Omental fat pad (tissue), 4 donors: ENCODE measurements around the gene DNAJC1. TPM values are rescaled to one million over a fixed set of nuclear protein-coding genes. Genes with fewer than 3 reads are reported as not detected.

Source experiments
- ATAC-seq: fragments of 150-250 bp; one replicate; pipeline ENCODE4 v1.9.1; 2016; ENCODE audit warnings: mild to moderate bottlenecking, moderate library complexity; ENCODE audit not compliant: low FRiP score
- DNase-seq: peaks from one replicate; pipeline ENCODE4 v3.0.0-alpha.2; 2019; ENCODE audit warnings: low spot score
- total RNA-seq, 4 donors: library from RNA; depleted of rRNA; stranded (reverse); fragments of >200 nt; gene quantifications; one replicate each; pipeline ENCODE4 v1.1.0, GENCODE V29; 2016
- TF ChIP-seq, protein P1 (sequence below), 3 donors: fragments of 450-650 bp; IDR thresholded peaks; one replicate each; pipeline ENCODE4 v1.5.1; 2016 to 2017; ENCODE audit warnings: antibody characterized with exemption in 3 of 3, mild to moderate bottlenecking in 3 of 3, moderate library complexity in 2 of 3

DNAJC1 gene
- total RNA-seq, 4 donors from 2014 or later, result 69.5 to 119 (median 89.8) TPM

DNA sequence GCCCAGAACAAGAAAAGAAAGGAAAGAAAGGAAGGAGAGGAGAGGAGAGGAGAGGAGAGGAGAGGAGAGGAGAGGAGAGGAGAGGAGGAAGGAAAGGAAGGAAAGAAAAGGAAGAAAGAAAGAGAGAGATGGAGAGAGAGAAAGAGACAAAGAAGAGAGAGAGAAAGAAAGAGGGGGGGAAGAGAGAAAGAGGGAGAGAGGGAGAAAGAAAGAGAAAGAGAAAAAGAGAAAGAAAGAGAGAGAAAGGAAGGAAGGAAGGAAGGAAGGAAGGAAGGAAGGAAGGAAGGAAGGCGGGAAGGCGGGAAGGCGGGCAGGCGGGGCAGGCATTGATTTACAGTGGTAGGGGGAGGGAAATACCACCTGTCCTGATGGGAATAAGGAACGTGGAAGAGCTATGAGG lies 92.7 kb downstream of the DNAJC1 start:
- ATAC-seq, result no peak
- TF ChIP-seq, protein P1, sequence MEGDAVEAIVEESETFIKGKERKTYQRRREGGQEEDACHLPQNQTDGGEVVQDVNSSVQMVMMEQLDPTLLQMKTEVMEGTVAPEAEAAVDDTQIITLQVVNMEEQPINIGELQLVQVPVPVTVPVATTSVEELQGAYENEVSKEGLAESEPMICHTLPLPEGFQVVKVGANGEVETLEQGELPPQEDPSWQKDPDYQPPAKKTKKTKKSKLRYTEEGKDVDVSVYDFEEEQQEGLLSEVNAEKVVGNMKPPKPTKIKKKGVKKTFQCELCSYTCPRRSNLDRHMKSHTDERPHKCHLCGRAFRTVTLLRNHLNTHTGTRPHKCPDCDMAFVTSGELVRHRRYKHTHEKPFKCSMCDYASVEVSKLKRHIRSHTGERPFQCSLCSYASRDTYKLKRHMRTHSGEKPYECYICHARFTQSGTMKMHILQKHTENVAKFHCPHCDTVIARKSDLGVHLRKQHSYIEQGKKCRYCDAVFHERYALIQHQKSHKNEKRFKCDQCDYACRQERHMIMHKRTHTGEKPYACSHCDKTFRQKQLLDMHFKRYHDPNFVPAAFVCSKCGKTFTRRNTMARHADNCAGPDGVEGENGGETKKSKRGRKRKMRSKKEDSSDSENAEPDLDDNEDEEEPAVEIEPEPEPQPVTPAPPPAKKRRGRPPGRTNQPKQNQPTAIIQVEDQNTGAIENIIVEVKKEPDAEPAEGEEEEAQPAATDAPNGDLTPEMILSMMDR (IDR thresholded peaks at IDR 0.05), result no peak

DNA sequence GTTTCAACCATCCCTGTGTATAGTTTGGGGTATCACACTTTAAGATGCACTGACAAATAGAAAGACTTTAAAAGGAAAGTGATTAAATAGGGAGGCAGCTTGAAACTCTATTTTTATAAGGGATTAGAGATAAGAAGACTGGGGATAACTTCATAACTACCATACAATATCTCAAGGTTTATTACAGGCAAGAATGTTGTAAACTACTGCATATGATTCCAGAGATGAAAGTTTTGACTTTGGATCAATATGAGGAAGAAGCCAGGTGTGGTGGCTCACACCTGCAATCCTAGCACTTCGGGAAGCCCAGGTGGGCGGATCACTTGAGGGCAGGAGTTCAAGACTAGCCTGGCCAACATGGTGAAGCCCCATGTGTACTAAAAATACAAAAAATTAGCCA lies 96.1 kb downstream of the DNAJC1 start:
- no peak for DNase-seq
- ATAC-seq, result no peak
- TF ChIP-seq, protein P1 (IDR thresholded peaks at IDR 0.05), result no peak

More for the DNA sequence above, 92.7 kb downstream of the DNAJC1 start:
- DNase-seq, result no peak

DNA sequence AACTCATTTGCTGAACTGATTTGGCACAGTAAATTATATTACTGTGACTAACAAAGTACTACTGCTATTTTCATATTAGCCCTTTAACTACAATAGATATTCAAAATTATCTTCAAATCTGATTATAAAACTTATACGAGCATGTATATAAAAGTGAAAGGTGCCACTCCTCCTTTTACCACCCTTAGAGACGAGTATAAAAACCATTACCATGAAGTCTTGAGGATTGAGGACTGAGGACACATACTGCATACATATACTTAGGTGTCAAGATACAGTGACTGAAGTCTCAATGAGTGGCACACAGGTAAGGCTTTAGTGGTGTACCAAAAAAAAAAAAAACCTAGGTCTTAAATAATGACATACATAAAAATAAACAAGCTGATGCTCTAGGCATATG lies 98.6 kb downstream of the DNAJC1 start:
- no peak for ATAC-seq
- DNase-seq, result no peak
- TF ChIP-seq, protein P1 (IDR thresholded peaks at IDR 0.05), result no peak

DNA sequence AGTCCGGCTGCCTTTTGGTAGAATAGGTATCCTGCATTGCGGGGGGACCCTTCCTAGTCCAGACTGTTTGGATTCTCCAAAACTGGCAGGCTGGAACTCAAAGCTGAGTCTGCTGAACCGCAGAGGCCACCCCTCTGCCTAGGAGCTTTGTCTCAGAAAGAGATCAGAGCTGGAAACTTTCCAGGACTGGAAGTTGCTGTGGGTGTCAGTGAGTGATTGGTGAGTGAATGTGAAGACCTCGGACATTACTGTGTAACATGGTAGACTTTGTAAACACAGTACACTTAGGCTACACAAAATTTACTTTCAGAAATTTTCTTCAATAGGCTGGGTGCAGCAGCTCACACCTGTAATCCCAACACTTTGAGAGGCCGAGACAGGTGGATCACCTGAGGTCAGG lies 103.8 kb downstream of the DNAJC1 start:
- DNase-seq, result no peak
- TF ChIP-seq, protein P1 (IDR thresholded peaks at IDR 0.05), result no peak
- ATAC-seq, result no peak

DNA sequence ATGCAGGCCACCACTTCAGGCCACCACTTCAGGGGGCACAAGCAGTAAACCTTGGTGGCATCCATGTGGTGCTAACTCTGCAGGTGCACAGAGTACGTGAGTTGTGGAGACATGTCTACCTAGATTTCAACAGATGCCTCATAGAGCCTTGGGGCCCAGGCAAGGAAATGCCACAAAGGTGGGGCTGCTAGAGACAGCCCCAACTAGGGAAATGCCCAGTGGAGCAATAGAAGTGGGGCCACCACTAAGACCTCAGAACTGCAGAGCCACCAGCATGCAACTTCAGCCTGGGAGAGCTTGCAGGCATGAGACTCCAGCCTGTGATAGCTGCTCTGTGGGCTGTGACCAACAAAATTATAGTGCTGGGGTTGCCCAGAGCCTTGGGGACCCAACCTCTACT lies 107.6 kb downstream of the DNAJC1 start:
- TF ChIP-seq, protein P1 (IDR thresholded peaks at IDR 0.05), result no peak
- no peak for ATAC-seq
- DNase-seq, result no peak

DNA sequence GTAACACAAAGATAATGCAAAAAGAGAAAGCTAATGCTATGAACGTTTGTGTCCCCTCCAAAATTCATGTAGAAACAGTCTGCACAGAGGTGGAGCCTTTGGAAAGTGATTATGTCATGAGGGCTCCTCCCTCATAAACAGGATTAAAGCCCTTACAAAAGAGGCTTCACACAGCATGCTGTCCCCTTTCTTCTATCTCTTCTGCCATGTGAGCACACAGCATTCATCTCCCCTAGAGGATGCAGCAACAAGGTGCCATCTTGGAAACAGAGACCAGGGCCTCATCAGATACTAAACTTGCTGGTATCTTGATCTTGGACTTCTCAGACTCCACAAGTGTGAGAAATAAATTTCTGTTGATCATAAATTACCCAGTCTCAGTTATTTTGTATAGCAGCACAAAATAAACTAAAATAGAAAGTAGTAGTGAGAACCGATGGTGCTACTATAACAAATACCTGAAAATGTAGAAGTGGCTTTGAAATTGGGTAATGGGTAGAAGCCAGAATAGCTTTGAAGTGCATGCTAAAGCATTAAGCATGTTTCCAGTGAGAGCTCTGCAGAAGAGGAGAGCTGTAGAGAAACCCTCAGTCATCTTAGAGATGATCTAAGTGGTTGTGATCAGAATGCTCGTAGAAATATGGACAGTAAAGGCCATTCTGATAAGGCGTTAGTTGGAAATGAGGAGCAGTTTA lies 108.7 kb downstream of the DNAJC1 start:
- TF ChIP-seq, protein P1 (IDR thresholded peaks at IDR 0.05), result no peak
- no peak for DNase-seq
- ATAC-seq, result no peak

DNA sequence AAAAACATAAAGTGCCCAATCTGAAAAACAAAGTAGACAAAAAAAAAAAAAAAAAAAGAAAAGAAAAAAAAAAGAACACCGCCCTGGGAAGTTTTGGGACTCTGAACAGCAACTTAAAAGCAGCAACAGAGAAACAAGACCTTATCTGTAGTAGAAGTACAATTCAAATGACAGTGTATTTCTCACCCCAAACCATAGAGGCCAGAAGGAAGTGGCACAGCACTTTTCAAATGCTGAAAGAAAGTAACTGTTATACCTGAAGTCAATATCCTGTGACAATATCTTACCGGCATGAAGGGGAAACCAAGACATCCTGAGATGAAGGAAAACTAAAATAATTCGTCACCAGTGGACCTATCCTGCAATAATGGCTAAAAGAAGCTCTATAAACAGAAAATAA lies 112.1 kb downstream of the DNAJC1 start:
- TF ChIP-seq, protein P1 (IDR thresholded peaks at IDR 0.05), result no peak
- ATAC-seq, result no peak
- DNase-seq, result no peak
